GM12878 (cell line): ENCODE measurements around the gene FOXN4. TPM values are rescaled to one million over a fixed set of nuclear protein-coding genes. Genes with fewer than 3 reads are reported as not detected.
"Not testable (repeated sequence)": the region's sequence is repeated elsewhere in the genome, so short reads cannot be mapped to it uniquely, and the experiment has no call there.

ENCODE experiments used
- ATAC-seq: fragments of 200-7000 bp; cut with Tn5 transposase; 3 replicates; pipeline ENCODE4 v1.9.1; 2020; ENCODE audit warnings: mild to moderate bottlenecking, moderate library complexity
- BruUV-seq: library from RNA; stranded (reverse); fragments of 400-500 nt; replicated peaks from 2 replicates; lab custom pipeline; 2021; lab: Mats Ljungman, UMichigan
- CTCF ChIA-PET: fragments of 300-600 bp; sonication (Branson Sonifier 250); formaldehyde crosslinking; extraction: SDS; loops from one replicate; lab custom pipeline; 2021; ENCODE audit warnings: inconsistent platforms; lab: Yijun Ruan, JAX
- POLR2A ChIA-PET: fragments of 350-600 bp; formaldehyde crosslinking; extraction: SDS; loops from one replicate; lab custom pipeline; 2021; ENCODE audit warnings: inconsistent platforms; lab: Charles Lee
- RAD21 ChIA-PET: fragments of 300-600 bp; sonication (Branson Sonifier 250); formaldehyde crosslinking; loops from one replicate; lab custom pipeline; 2023; ENCODE audit warnings: antibody characterized with exemption; ENCODE audit not compliant: unreplicated experiment; lab: Charles Lee
- SMC1A ChIA-PET: fragments of 300-600 bp; sonication (Branson Sonifier 250); formaldehyde crosslinking; loops from one replicate; lab custom pipeline; 2023; ENCODE audit not compliant: unreplicated experiment, uncharacterized antibody; lab: Charles Lee
- DNase-seq: peaks from one replicate; pipeline ENCODE4 v3.0.0-alpha.2; 2011; ENCODE audit warnings: low read depth, low spot score
- FAIRE-seq: peaks from 3 replicates; lab custom pipeline; 2011; peaks lifted over from hg19 to GRCh38; lab: Jason Lieb, UNC
- H2AFZ ChIP-seq: 2 replicates; pipeline ENCODE4 v1.6.0; 2011; ENCODE audit warnings: low read depth, low read length, control low read depth; ENCODE audit not compliant: control insufficient read depth
- H3K27ac ChIP-seq: 2 replicates; pipeline ENCODE4 v1.5.1; 2011; ENCODE audit warnings: control low read depth; ENCODE audit not compliant: control insufficient read depth, insufficient read depth
- H3K27me3 ChIP-seq, 2 experiments: replicated peaks in 1 of 2; 2 replicates each; pipeline versions ENCODE4 v1.6.0 to v1.6.1; 2011; ENCODE audit warnings: low read length in 1 of 2; ENCODE audit not compliant: control insufficient read depth in 2 of 2, insufficient read depth in 2 of 2
- H3K36me3 ChIP-seq, 2 experiments: 2 replicates each; pipeline ENCODE4 v1.5.1; 2011; ENCODE audit warnings: low read length in 1 of 2; ENCODE audit not compliant: control insufficient read depth in 2 of 2, insufficient read depth in 2 of 2
- H3K4me1 ChIP-seq: 2 replicates; pipeline ENCODE4 v1.6.1; 2011; ENCODE audit warnings: mild to moderate bottlenecking, low read length, moderate library complexity, mixed read lengths; ENCODE audit not compliant: control insufficient read depth, insufficient read depth
- H3K4me2 ChIP-seq: 2 replicates; pipeline ENCODE4 v1.6.0; 2011; ENCODE audit warnings: control low read depth; ENCODE audit not compliant: control insufficient read depth, insufficient read depth
- H3K4me3 ChIP-seq: fragments of 200-600 bp; sonication (generic); 2 replicates; pipeline ENCODE4 v1.5.1; 2016
- H3K79me2 ChIP-seq: 2 replicates; pipeline ENCODE4 v1.6.0; 2011; ENCODE audit warnings: low read length; ENCODE audit not compliant: control insufficient read depth, insufficient read depth
- H3K9ac ChIP-seq: 2 replicates; pipeline ENCODE4 v1.8.0; 2011; ENCODE audit warnings: low read length, control low read depth, mixed read lengths; ENCODE audit not compliant: control insufficient read depth, insufficient read depth
- H3K9me3 ChIP-seq: replicated peaks from 3 replicates; pipeline ENCODE4 v1.5.1; 2011; ENCODE audit warnings: mild to moderate bottlenecking, low read length; ENCODE audit not compliant: control insufficient read depth, insufficient read depth
- H4K20me1 ChIP-seq: 2 replicates; pipeline ENCODE4 v1.6.0; 2011; ENCODE audit not compliant: control insufficient read depth, insufficient read depth
- CBX5 ChIP-seq: sonication (generic); IDR thresholded peaks from 2 replicates; pipeline ENCODE4 v1.6.1; 2016; ENCODE audit warnings: low read depth, moderate library complexity, mild to moderate bottlenecking, inconsistent platforms
- CEBPB ChIP-seq, 2 experiments: fragments of 150-350 bp in 1 of 2; IDR thresholded peaks; 2 replicates each; pipeline ENCODE4 v1.6.1; 2012 to 2014; ENCODE audit warnings: low read depth in 2 of 2, low read length in 2 of 2, borderline replicate concordance in 1 of 2, inconsistent platforms in 1 of 2
- CHD4 ChIP-seq: fragments of 200-600 bp; sonication (generic); IDR thresholded peaks from 2 replicates; pipeline ENCODE4 v1.6.1; 2016; ENCODE audit warnings: mild to moderate bottlenecking
- EZH2 ChIP-seq: IDR thresholded peaks from 2 replicates; pipeline ENCODE4 v1.6.1; 2012; ENCODE audit warnings: low read depth, mild to moderate bottlenecking, control low read depth, inconsistent platforms, low read length, borderline replicate concordance; ENCODE audit not compliant: control insufficient read depth
- HSF1 ChIP-seq: fragments of 150-350 bp; IDR thresholded peaks from 2 replicates; pipeline ENCODE4 v1.6.1; 2014; ENCODE audit warnings: mild to moderate bottlenecking, low read depth, low read length
- KDM1A ChIP-seq: fragments of 200-600 bp; sonication (generic); IDR thresholded peaks from 2 replicates; pipeline ENCODE4 v1.6.1; 2016; ENCODE audit warnings: borderline replicate concordance
- NR2C1 ChIP-seq: fragments of 450-650 bp; IDR thresholded peaks from 2 replicates; pipeline ENCODE4 v1.6.1; 2017; ENCODE audit warnings: antibody characterized with exemption, mild to moderate bottlenecking, moderate library complexity
- NRF1 ChIP-seq: conservative IDR thresholded peaks from 2 replicates; pipeline ENCODE4 v1.6.1; 2011; ENCODE audit warnings: mild to moderate bottlenecking, low read depth, low read length, improper control_type of control experiment
- SPI1 ChIP-seq: IDR thresholded peaks from 2 replicates; pipeline ENCODE4 v1.6.1; 2011; ENCODE audit warnings: low read depth, mild to moderate bottlenecking, low read length, moderate library complexity, borderline replicate concordance; ENCODE audit not compliant: insufficient read depth
- ZNF217 ChIP-seq: fragments of 450-650 bp; IDR thresholded peaks from 2 replicates; pipeline ENCODE4 v1.6.1; 2017; ENCODE audit warnings: antibody characterized with exemption, mild to moderate bottlenecking
- WGBS: methylation state at CpG from one replicate; pipeline ENCODE4 v1.1.6; 2016; ENCODE audit warnings: low lambda C conversion rate; ENCODE audit not compliant: insufficient replicate concordance, insufficient coverage; ENCODE audit errors: missing lambda C conversion rate; 5-methylcytosine and 5-hydroxymethylcytosine counted together
- in situ Hi-C: fragments of 300-500 bp; cut with MboI; formaldehyde crosslinking; loops from 9 replicates; pipeline ENCODE4 v1.14.3; 2018; ENCODE audit warnings: mixed read lengths
- intact Hi-C: fragments of 100-400 bp; cut with micrococcal nuclease; formaldehyde crosslinking; loops from one replicate; pipeline ENCODE4 v1.14.2; 2022; ENCODE audit not compliant: unreplicated experiment
- polyA plus RNA-seq, 11 experiments: library from polyadenylated mRNA; depleted of rRNA in 4 of 11; unstranded in 6 of 11; stranded (reverse) in 5 of 11; fragments of >200 nt; fragmentation: Nextera tagmentation in 4 of 11; fragmentation: Illumina TruSeq in 1 of 11; extraction: Ambion mirVana in 4 of 11; extraction: Trizol in 1 of 11; gene quantifications; 1 replicate in 1 of 11; 2 replicates in 10 of 11; pipeline versions ENCODE4 v1.2.1 to v1.2.3, GENCODE V29; 2011 to 2016; ENCODE audit warnings: inconsistent platforms in 2 of 11, missing spikeins in 2 of 11, low read depth in 1 of 11
- total RNA-seq, 4 experiments: library from RNA; depleted of rRNA in 3 of 4; stranded (reverse); fragments of >200 nt in 3 of 4; fragmentation: Illumina TruSeq in 1 of 4; extraction: Trizol in 1 of 4; gene quantifications; 2 replicates each; pipeline versions ENCODE4 v1.2.1 to v1.2.3, GENCODE V29; 2013 to 2021

Gene FOXN4
- total and polyA plus RNA-seq, 10 of the 15 experiments (the other 5 are each of a cell fraction or from before 2014, with no cell fraction given) = not detected

GRCh38 chr12:109329003-109329402, 19.9 kb upstream of the FOXN4 start (continued):
- TF ChIP-seq CBX5 (no peak), SPI1 (no peak), NRF1 (no peak), CEBPB (IDR thresholded peaks at IDR 0.05; ENCODE audit: borderline replicate concordance in 1 of 2, low read depth in 2 of 2, low read length in 2 of 2) (no peak), ZNF217 (no peak), NR2C1 (no peak), CHD4 (no peak), EZH2 (no peak), HSF1 (no peak), KDM1A (no peak)

GRCh38 chr12:109321294-109321693, 12.2 kb upstream of the FOXN4 start:
- H3K36me3 ChIP-seq, FAIRE-seq, H3K27ac ChIP-seq, ATAC-seq, H3K27me3 ChIP-seq, H2AFZ ChIP-seq, RAD21 ChIA-PET, SMC1A ChIA-PET, BruUV-seq, intact Hi-C loops, H4K20me1 ChIP-seq, DNase-seq, H3K4me2 ChIP-seq, POLR2A ChIA-PET, H3K4me3 ChIP-seq, H3K9me3 ChIP-seq, in situ Hi-C loops, H3K4me1 ChIP-seq, H3K79me2 ChIP-seq, H3K9ac ChIP-seq: not testable (repeated sequence)
- CTCF ChIA-PET = interaction anchor here (1.2 kb wide), 1 partner anchor 64 kb away, joined by 3 read pairs; no protein-coding TSS in a partner anchor
- WGBS = 40% methylated on average over 8 of the region's 8 CpGs
